OCI-M2 (cell line): ENCODE results near the gene PLK4.
"Not testable (repeated sequence)": the region's sequence is repeated elsewhere in the genome, so short reads cannot be mapped to it uniquely, and the experiment has no call there.

ENCODE experiments used
- DNase-seq: peaks from one replicate; lab custom pipeline; 2025; ENCODE audit not compliant: unreplicated experiment; lab: John Stamatoyannopoulos, UW

Gene PLK4

GRCh38 chr4:127905029-127905428, 24.3 kb downstream of the PLK4 start:
- peak; percentile 12 for DNase-seq

DNA sequence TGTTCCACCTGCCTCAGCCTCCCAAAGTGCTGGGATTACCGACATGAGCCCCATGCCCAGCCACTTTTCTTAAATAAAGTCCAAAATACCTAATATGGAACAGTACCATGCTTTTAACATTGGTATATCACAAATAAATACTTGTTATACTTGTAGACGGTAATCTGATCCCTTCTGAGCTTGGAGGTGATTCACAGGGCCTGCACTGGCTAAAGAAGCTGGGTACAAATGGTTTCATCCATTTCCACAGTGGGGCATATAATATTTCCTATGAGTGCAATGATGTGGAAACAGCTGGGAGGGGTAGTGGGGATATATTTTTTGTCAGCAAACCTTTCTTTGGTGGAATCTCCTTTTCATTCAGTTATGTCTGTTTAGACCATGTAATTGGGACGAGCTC, 35.8 kb downstream of the PLK4 start:
- no peak for DNase-seq

DNA sequence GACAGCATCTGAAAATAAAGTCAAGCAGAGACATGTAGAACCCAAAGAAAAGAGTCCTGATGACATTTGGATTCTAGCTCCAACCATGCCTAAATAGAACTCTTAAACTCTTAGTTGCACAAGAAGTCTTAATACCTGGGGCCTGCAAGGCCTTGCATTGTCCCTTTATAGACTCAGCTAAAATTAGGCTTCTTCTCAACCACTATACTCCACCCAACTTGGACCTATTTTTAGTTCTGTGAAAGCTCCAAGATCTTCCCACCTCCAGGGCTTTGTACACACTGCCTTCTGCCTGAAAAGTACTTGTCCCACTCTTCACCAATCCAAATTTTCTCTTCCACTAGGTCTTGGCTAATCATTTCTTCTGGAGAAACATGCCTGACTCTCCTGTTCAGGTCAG, 36.5 kb downstream of the PLK4 start:
- DNase-seq: no peak

DNA sequence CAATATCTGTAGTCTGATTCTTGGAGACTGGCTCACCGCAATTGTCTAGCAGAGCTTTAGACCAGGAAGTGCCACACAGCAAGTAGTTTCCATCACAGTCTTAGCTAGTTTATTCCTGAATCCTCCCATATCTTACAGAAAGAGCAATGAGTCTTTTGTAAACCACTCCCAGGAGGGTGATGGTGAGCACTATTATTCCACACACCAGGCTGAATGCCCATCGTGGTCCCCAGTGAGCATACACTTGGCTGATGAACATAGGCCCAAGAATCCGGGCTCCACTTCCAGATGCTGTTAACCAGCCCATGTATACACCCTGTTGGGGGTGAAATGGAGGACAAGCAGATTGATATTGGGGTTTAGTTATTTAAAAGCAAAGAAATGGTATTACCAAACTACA, 39.8 kb downstream of the PLK4 start:
- DNase-seq: no peak

DNA sequence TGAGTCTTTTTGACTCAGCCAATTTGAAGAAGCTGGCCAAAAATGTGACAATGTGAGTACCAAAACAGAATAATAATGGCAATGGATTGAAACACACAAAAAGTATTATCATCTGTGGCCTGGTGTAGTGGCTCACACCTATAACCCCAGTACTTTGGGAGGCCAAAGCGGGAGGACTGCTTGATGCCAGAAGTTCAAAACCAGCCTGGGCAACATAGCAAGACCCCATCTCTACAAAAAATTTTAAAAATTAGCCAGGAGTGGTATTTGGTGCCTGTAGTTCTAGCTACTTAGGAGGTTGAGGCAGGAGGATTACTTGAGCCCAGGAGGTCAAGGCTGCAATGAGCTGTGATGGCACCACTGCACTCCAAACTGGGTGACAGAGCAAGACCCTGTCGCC, 41.5 kb downstream of the PLK4 start:
- DNase-seq: no peak

DNA sequence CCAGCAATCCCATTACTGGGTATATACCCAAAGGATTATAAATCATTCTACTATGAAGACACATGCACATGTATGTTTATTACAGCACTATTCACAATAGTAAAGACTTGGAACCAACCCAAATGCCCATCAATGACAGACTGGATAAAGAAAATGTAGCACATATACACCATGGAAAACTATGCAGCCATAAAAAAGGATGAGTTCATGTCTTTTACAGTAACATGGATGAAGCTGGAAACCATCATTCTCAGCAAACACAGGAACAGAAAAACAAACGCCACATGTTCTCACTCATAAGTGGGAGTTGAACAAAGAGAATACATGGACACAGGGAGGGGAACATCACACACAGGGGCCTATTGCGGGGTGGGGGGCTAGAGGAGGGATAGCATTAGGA, 45.0 kb downstream of the PLK4 start:
- not testable (repeated sequence) for DNase-seq

- DNase-seq: no peak
These were observed 49.5 kb downstream of the PLK4 start for GRCh38 chr4:127930175-127930574.

DNA sequence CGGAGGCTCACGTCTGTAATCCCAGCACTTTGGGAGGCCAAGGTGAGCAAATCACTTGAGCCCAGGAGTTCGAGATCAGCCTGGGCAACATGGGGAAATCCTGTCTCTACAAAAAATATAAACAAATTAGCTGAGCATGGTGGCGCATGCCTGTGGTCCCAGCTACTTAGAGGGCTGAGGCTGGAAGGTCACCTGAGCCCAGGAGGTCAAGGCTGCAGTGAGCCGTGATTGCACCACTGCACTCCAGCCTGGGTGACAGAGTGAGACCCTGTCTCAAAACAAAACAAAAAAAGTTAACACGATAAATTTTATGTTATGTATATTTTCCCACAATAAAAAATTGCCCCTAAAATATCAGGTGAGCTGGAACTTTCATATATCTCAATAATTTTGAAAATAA, 51.1 kb downstream of the PLK4 start:
- not testable (repeated sequence) for DNase-seq

- DNase-seq: no peak
These were observed 56.3 kb downstream of the PLK4 start for GRCh38 chr4:127936974-127937373.
